HepG2 (cell line): ENCODE data around the gene SAMD4A. TPM values are rescaled to one million over a fixed set of nuclear protein-coding genes. Genes with fewer than 3 reads are reported as not detected.

Experiments used
- ATAC-seq: fragments of 200-7000 bp; cut with Tn5 transposase; 3 replicates; pipeline ENCODE4 v1.9.1; 2020; ENCODE audit warnings: mild to moderate bottlenecking, moderate library complexity
- BruUV-seq: library from RNA; stranded (reverse); fragments of 400-500 nt; replicated peaks from 2 replicates; lab custom pipeline; 2021; lab: Mats Ljungman, UMichigan
- CTCF ChIA-PET: fragments of 300-600 bp; formaldehyde crosslinking; extraction: SDS; loops from one replicate; lab custom pipeline; 2021; ENCODE audit warnings: low total read pairs, inconsistent platforms, low intra/inter-chr PET ratio; lab: Yijun Ruan, JAX
- POLR2A ChIA-PET: fragments of 350-600 bp; sonication (Branson Sonifier 250); formaldehyde crosslinking; loops from one replicate; lab custom pipeline; 2020; ENCODE audit warnings: antibody characterized with exemption, inconsistent platforms; lab: Yijun Ruan, JAX
- DNase-seq: peaks from one replicate; pipeline ENCODE4 v3.0.0-alpha.2; 2015; ENCODE audit warnings: low spot score
- FAIRE-seq: peaks from 3 replicates; lab custom pipeline; 2011; peaks lifted over from hg19 to GRCh38; lab: Jason Lieb, UNC
- H2AFZ ChIP-seq: one replicate; pipeline ENCODE4 v1.6.1; 2011; ENCODE audit warnings: low read length, inconsistent platforms
- H3K27ac ChIP-seq: fragments of 300-600 bp; 3 replicates; pipeline ENCODE4 v1.8.0; 2011; ENCODE audit warnings: mixed run types, mild to moderate bottlenecking, mixed read lengths, low read length, inconsistent platforms; ENCODE audit not compliant: insufficient read depth; ENCODE audit errors: extremely low read length
- H3K27me3 ChIP-seq, 2 experiments: fragments of 200-600 bp in 1 of 2; 2 replicates in 1 of 2; 3 replicates in 1 of 2; pipeline versions ENCODE4 v1.6.0 to v1.8.0; 2011; ENCODE audit warnings: low read length in 2 of 2, mild to moderate bottlenecking in 2 of 2, moderate library complexity in 2 of 2, inconsistent platforms in 1 of 2; ENCODE audit not compliant: insufficient read depth in 2 of 2, control insufficient read depth in 1 of 2
- H3K36me3 ChIP-seq, 2 experiments: fragments of 200-600 bp in 1 of 2; replicated peaks in 1 of 2; 2 replicates in 1 of 2; 3 replicates in 1 of 2; pipeline versions ENCODE4 v1.5.1 to v1.8.0; 2011; ENCODE audit warnings: low read length in 2 of 2, inconsistent platforms in 1 of 2; ENCODE audit not compliant: insufficient read depth in 2 of 2, control insufficient read depth in 1 of 2
- H3K4me1 ChIP-seq: 2 replicates; pipeline ENCODE4 v1.5.1; 2012; ENCODE audit warnings: low read length, inconsistent platforms; ENCODE audit not compliant: insufficient read depth
- H3K4me2 ChIP-seq: 2 replicates; pipeline ENCODE4 v1.6.0; 2011; ENCODE audit warnings: low read depth, low read length, inconsistent platforms
- H3K4me3 ChIP-seq, 3 experiments: fragments of 200-600 bp in 1 of 3; sonication (generic), shearing (Covaris generic) in 1 of 3; replicated peaks in 1 of 3; 2 replicates each; pipeline ENCODE4 v1.5.1; 2011 to 2016; ENCODE audit warnings: low read length in 3 of 3, inconsistent platforms in 2 of 3, low read depth in 2 of 3, mild to moderate bottlenecking in 2 of 3, control low read depth in 1 of 3, mixed read lengths in 1 of 3; ENCODE audit not compliant: insufficient read depth in 1 of 3
- H3K79me2 ChIP-seq: one replicate; pipeline ENCODE4 v1.6.1; 2011; ENCODE audit warnings: low read length, inconsistent platforms; ENCODE audit not compliant: insufficient read depth
- H3K9ac ChIP-seq: 2 replicates; pipeline ENCODE4 v1.6.0; 2011; ENCODE audit warnings: mild to moderate bottlenecking, low read depth, low read length, inconsistent platforms; ENCODE audit not compliant: insufficient read depth
- H3K9me3 ChIP-seq: 2 replicates; pipeline ENCODE4 v1.5.1; 2012; ENCODE audit warnings: mild to moderate bottlenecking, low read length
- H4K20me1 ChIP-seq: 2 replicates; pipeline ENCODE4 v1.6.0; 2011; ENCODE audit warnings: inconsistent platforms, mild to moderate bottlenecking, low read length, moderate library complexity; ENCODE audit not compliant: insufficient read depth
- ATF7 ChIP-seq, 2 experiments: fragments of 450-650 bp in 1 of 2; sonication (generic) in 1 of 2; formaldehyde crosslinking in 1 of 2; IDR thresholded peaks; 2 replicates each; pipeline versions ENCODE4 v1.4.0 to v1.6.1; 2016 to 2020; ENCODE audit warnings: antibody characterized with exemption in 1 of 2, mild to moderate bottlenecking in 1 of 2, missing genetic modification reagents in 1 of 2
- CEBPG ChIP-seq: IDR thresholded peaks from 2 replicates; pipeline ENCODE4 v1.6.1; 2016
- FOXO1 ChIP-seq: sonication (generic); formaldehyde crosslinking; IDR thresholded peaks from 2 replicates; pipeline ENCODE4 v1.4.0; 2020; ENCODE audit warnings: missing genetic modification reagents
- FUBP1 ChIP-seq: sonication (generic); formaldehyde crosslinking; IDR thresholded peaks from 2 replicates; pipeline ENCODE4 v1.5.1; 2020; ENCODE audit warnings: missing genetic modification reagents, mild to moderate bottlenecking, borderline replicate concordance
- PATZ1 ChIP-seq: sonication (generic); formaldehyde crosslinking; IDR thresholded peaks from 2 replicates; pipeline ENCODE4 v1.4.0; 2020; ENCODE audit warnings: missing genetic modification reagents
- ZC3H13 ChIP-seq: sonication (generic); formaldehyde crosslinking; IDR thresholded peaks from 2 replicates; pipeline ENCODE4 v1.8.1; 2023; ENCODE audit warnings: mild to moderate bottlenecking, missing genetic modification reagents, moderate library complexity
- ZNF274 ChIP-seq: sonication (generic); formaldehyde crosslinking; IDR thresholded peaks from 2 replicates; pipeline ENCODE4 v1.5.1; 2020; ENCODE audit warnings: mild to moderate bottlenecking, missing genetic modification reagents
- ZNF280D ChIP-seq: sonication (generic); formaldehyde crosslinking; IDR thresholded peaks from 2 replicates; pipeline ENCODE4 v1.5.1; 2020; ENCODE audit warnings: mild to moderate bottlenecking, missing genetic modification reagents
- ZNF451 ChIP-seq: sonication (generic); formaldehyde crosslinking; IDR thresholded peaks from 2 replicates; pipeline ENCODE4 v1.5.0; 2020; ENCODE audit warnings: mild to moderate bottlenecking, missing genetic modification reagents
- ZNF543 ChIP-seq: sonication (generic); formaldehyde crosslinking; IDR thresholded peaks from 2 replicates; pipeline ENCODE4 v1.4.0; 2020; ENCODE audit warnings: mild to moderate bottlenecking, missing genetic modification reagents
- ZNF781 ChIP-seq: sonication (generic); formaldehyde crosslinking; IDR thresholded peaks from 2 replicates; pipeline ENCODE4 v1.5.1; 2020; ENCODE audit warnings: borderline replicate concordance, mild to moderate bottlenecking, missing genetic modification reagents; ENCODE audit errors: not compliant biosample characterization
- WGBS: methylation state at CpG from one replicate; pipeline ENCODE4 v1.1.6; 2017; ENCODE audit warnings: low lambda C conversion rate; 5-methylcytosine and 5-hydroxymethylcytosine counted together
- in situ Hi-C: cut with HindIII; loops from 2 replicates; pipeline ENCODE4 v1.10.0; 2017; ENCODE audit warnings: low pct_unique_long_range_greater_than_20kb; ENCODE audit not compliant: extremely low pct_ligation_motif_present
- intact Hi-C: fragments of 100-400 bp; cut with micrococcal nuclease; formaldehyde crosslinking; loops from one replicate; pipeline ENCODE4 v1.10.0; 2022; ENCODE audit not compliant: unreplicated experiment
- polyA plus RNA-seq, 8 experiments: library from polyadenylated mRNA; depleted of rRNA in 3 of 8; stranded (reverse) in 7 of 8; unstranded in 1 of 8; fragments of >200 nt; fragmentation: Illumina TruSeq in 4 of 8; extraction: Trizol in 4 of 8; gene quantifications; 2 replicates each; pipeline versions ENCODE4 v1.2.1 to v1.2.3, GENCODE V29; 2011 to 2016; ENCODE audit warnings: low read depth in 4 of 8, missing spikeins in 1 of 8, mixed read lengths in 1 of 8; ENCODE audit not compliant: insufficient read depth in 1 of 8
- total RNA-seq, 5 experiments: library from RNA; depleted of rRNA; stranded (reverse); fragments of >200 nt; fragmentation: Illumina TruSeq; extraction: Trizol; gene quantifications; 2 replicates each; pipeline ENCODE4 v1.2.3, GENCODE V29; 2016; ENCODE audit warnings: low read depth in 1 of 5
- TF ChIP-seq, protein P1 (sequence below): sonication (generic); formaldehyde crosslinking; IDR thresholded peaks from 2 replicates; pipeline ENCODE4 v1.4.0; 2020; ENCODE audit warnings: missing genetic modification reagents, borderline replicate concordance
- TF ChIP-seq, protein P2 (sequence below): sonication (generic); formaldehyde crosslinking; IDR thresholded peaks from 2 replicates; pipeline ENCODE4 v1.5.0; 2020; ENCODE audit warnings: missing genetic modification reagents

SAMD4A gene
- total and polyA plus RNA-seq, 2 of the 13 experiments (the other 11 are each of a cell fraction or from before 2014, with no cell fraction given), result 11.8 to 13.0 TPM

DNA sequence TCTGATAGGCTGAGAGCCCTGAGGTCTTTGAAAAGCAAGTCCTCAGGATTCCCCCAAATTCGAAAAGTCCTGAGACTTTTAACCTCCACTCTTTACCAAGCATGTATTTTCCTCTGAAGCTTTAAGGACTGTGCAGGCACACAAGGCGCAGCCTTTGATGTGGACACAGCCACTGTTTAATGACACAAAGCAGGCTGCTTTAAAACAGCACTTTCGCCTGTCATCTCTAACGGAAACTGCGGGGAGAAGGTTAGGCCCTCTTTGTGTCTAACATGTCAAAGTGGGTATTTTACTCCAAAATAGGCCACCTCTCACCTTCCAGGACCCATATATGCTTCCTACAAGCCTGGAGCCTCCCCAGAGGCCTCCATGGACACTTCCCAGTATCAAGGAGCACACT is 176.5 kb downstream of the SAMD4A start:
- POLR2A ChIA-PET, result no interaction called here
- no peak overlapping the region for H3K4me2 ChIP-seq
- WGBS, result 95% methylated on average over 5 of the region's 5 CpGs
- H3K27me3 ChIP-seq, result no peaks in the 10 kb centered on the region
- H4K20me1 ChIP-seq, result no peaks in the 10 kb centered on the region; the same call in 1 of the 2 replicates
- H3K27ac ChIP-seq, result no peak overlapping the region
- no peaks in the 10 kb centered on the region for H3K4me1 ChIP-seq
- no peak for DNase-seq
- in situ Hi-C loops, result no loop called here
- CTCF ChIA-PET, result no interaction called here
- no peak overlapping the region for H2AFZ ChIP-seq
- BruUV-seq, result no TSS peak
- ATAC-seq, result no peak
- intact Hi-C loops, result no loop called here
- no peak overlapping the region for H3K4me3 ChIP-seq
- no peaks in the 10 kb centered on the region for H3K79me2 ChIP-seq
- H3K9me3 ChIP-seq, result no peaks in the 10 kb centered on the region
- no peak for FAIRE-seq
- H3K36me3 ChIP-seq, result peaks cover 11 to 58% of the 10 kb centered on the region in 2 experiments
- no peak overlapping the region for H3K9ac ChIP-seq
- TF ChIP-seq PATZ1 (CRISPR knock-in tag) (no peak), FUBP1 (CRISPR knock-in tag) (no peak), CEBPG (no peak), ZNF451 (CRISPR knock-in tag) (no peak), ZNF280D (CRISPR knock-in tag) (no peak), FOXO1 (CRISPR knock-in tag) (no peak), ZNF781 (CRISPR knock-in tag) (no peak), ZNF274 (CRISPR knock-in tag) (no peak), ZNF543 (CRISPR knock-in tag) (no peak), ZC3H13 (no peak), ATF7 (IDR thresholded peaks at IDR 0.05) (no peak), ATF7 (CRISPR knock-in tag; IDR thresholded peaks at IDR 0.05) (no peak)
- TF ChIP-seq, protein P1, sequence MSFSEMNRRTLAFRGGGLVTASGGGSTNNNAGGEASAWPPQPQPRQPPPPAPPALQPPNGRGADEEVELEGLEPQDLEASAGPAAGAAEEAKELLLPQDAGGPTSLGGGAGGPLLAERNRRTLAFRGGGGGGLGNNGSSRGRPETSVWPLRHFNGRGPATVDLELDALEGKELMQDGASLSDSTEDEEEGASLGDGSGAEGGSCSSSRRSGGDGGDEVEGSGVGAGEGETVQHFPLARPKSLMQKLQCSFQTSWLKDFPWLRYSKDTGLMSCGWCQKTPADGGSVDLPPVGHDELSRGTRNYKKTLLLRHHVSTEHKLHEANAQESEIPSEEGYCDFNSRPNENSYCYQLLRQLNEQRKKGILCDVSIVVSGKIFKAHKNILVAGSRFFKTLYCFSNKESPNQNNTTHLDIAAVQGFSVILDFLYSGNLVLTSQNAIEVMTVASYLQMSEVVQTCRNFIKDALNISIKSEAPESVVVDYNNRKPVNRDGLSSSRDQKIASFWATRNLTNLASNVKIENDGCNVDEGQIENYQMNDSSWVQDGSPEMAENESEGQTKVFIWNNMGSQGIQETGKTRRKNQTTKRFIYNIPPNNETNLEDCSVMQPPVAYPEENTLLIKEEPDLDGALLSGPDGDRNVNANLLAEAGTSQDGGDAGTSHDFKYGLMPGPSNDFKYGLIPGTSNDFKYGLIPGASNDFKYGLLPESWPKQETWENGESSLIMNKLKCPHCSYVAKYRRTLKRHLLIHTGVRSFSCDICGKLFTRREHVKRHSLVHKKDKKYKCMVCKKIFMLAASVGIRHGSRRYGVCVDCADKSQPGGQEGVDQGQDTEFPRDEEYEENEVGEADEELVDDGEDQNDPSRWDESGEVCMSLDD (CRISPR knock-in tag), result no peak
- TF ChIP-seq, protein P2, sequence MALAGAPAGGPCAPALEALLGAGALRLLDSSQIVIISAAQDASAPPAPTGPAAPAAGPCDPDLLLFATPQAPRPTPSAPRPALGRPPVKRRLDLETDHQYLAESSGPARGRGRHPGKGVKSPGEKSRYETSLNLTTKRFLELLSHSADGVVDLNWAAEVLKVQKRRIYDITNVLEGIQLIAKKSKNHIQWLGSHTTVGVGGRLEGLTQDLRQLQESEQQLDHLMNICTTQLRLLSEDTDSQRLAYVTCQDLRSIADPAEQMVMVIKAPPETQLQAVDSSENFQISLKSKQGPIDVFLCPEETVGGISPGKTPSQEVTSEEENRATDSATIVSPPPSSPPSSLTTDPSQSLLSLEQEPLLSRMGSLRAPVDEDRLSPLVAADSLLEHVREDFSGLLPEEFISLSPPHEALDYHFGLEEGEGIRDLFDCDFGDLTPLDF, result no peak
